HPDE6-E6E7 (cell line): ENCODE results near the gene KCNQ1.

Experiments used
- DNase-seq: peaks from one replicate; pipeline ENCODE4 v3.0.0; 2011; ENCODE audit warnings: missing footprints; ENCODE audit errors: extremely low spot score

KCNQ1 gene

GRCh38 chr11:2681408-2682145 lies 236.8 kb downstream of the KCNQ1 start:
- DNase-seq: no peak

- no peak for DNase-seq
These were observed 239.0 kb downstream of the KCNQ1 start for GRCh38 chr11:2683806-2684205.

- no peak for DNase-seq
These were observed 239.8 kb downstream of the KCNQ1 start for GRCh38 chr11:2684581-2684980.

- DNase-seq: no peak
These were observed 240.2 kb downstream of the KCNQ1 start for GRCh38 chr11:2685051-2685450.

- DNase-seq: no peak
These were observed 241.0 kb downstream of the KCNQ1 start for GRCh38 chr11:2685566-2686359.

GRCh38 chr11:2686360-2687222 lies 241.8 kb downstream of the KCNQ1 start:
- DNase-seq: no peak

GRCh38 chr11:2687223-2687530 lies 242.4 kb downstream of the KCNQ1 start:
- no peak for DNase-seq

GRCh38 chr11:2687782-2688191 lies 243.0 kb downstream of the KCNQ1 start:
- no peak for DNase-seq

- DNase-seq: no peak
These were observed 243.8 kb downstream of the KCNQ1 start for GRCh38 chr11:2688381-2689231.

- no peak for DNase-seq
These were observed 245.1 kb downstream of the KCNQ1 start for GRCh38 chr11:2689651-2690575.

GRCh38 chr11:2690596-2691354 lies 246.0 kb downstream of the KCNQ1 start:
- no peak for DNase-seq

GRCh38 chr11:2691355-2691761 lies 246.6 kb downstream of the KCNQ1 start:
- no peak for DNase-seq

- DNase-seq: peak; percentile 19
These were observed 247.4 kb downstream of the KCNQ1 start for GRCh38 chr11:2691991-2692875.

- no peak for DNase-seq
These were observed 248.8 kb downstream of the KCNQ1 start for GRCh38 chr11:2693271-2694261.

GRCh38 chr11:2694495-2694894 lies 249.7 kb downstream of the KCNQ1 start:
- no peak for DNase-seq

GRCh38 chr11:2694995-2695939 lies 250.5 kb downstream of the KCNQ1 start:
- DNase-seq: no peak
